Measurements from ENCODE around the gene ORC6.

The ORC6 gene

DNA sequence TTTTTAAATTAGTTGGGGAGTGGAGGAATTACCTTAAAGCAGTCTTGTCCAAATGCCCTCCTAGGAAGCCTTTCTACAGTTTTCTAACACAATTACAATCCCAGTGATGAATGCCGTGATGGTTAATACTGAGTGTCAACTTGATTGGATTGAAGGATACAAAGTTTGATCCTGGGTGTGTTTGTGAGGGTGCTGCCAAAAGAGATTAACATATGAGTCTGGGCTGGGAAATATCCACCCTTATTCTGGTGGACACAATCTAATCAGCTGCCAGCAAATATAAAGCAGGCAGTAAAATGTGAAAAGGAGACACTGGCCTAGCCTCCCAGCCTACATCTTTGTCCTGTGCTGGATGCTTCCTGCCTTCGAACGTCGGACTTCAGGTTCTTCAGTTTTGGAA, 12.2 kb downstream of the ORC6 start:
- no peak for DNase-seq

- DNase-seq, result no peak
Measured at GRCh38 chr16:46702030-46702429, 12.6 kb downstream of the ORC6 start.

DNA sequence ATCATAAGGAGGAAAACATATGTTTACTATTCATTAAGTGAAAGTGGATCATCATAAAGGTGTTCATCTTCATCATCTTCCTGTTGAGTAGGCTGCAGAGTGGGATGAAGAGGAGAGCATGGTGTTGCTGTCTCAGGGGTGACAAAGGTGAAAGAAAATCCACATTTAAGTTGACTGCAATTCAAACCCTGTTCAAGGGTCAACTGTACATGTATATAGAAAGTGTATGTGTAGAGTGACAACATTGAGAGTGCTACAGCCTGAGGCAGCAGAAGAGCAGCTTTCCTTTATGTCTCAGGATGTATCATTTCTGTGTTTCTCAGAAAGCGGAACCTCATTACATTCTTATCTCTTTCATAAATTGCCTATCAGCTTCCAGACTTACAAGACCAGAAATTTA, 17.2 kb downstream of the ORC6 start:
- DNase-seq, result no peak

GRCh38 chr16:46709469-46710005, 20.1 kb downstream of the ORC6 start:
- no peak for DNase-seq

- DNase-seq, result no peak
Measured at GRCh38 chr16:46711106-46712058, 21.9 kb downstream of the ORC6 start.

DNA sequence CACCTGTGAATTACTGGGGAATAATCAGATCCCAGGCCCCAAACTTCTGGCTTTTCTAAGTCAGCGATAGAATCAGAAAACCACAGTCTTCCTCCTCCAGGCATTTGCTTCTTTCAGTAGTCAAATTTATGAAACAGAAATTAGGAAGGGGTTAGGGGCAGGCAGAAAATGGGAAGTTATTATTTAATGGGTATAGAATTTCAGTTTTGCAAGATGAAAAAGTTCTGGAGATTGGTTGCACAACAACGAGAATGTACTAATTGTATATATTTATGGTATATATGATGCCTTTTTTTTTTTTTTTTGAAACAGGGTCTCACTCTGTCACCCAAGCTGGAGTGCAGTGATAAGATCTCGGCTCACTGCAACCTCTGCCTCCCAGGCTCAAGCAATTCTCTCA, 23.5 kb downstream of the ORC6 start:
- no peak for DNase-seq

DNA sequence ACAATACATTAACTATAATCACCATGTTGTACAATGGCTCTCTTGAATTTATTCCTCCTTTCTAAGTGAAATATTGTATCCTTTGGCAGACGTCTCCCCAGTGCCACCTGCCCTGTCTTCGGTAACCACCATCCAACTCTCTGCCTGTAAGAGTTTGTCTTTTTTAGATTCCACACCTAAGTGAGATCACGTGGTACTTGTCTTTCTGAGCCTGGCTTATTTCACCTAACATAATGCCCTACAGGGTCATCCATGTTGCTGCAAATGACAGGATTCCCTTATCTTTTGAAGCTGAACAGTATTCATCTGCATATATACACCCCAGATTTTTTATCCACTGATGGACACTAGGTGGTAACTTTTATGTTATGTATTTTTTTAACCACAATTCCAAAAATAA, 24.2 kb downstream of the ORC6 start:
- no peak for DNase-seq

- DNase-seq, result no peak
Measured at GRCh38 chr16:46714797-46715591, 25.5 kb downstream of the ORC6 start.

DNA sequence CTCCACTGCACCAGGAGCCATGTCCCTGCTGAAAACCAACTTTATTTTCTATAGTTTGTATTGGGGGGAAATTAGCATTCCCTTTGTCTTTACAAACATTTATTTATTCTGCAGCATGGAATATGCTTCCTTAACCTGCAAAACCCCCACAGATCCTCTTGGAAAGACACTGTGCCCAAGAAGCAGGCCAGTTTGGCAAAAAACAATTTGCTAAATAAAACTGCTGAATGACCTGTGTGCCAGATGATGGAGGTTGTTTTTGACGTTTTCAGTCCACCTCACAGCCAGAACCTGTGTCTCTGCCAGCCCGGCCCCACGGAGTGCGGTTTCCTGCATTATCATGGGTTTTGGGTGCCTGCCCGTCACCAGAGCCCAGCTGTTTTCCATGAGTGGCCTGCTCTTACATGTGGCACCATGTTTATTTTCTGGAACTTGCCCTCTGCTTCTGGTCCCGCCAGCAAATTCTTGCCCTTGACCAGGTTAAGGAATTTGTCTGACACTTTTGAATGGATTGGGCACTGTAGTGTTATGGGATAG, 26.4 kb downstream of the ORC6 start:
- no peak for DNase-seq

GRCh38 chr16:46717692-46718091, 28.2 kb downstream of the ORC6 start:
- no peak for DNase-seq

DNA sequence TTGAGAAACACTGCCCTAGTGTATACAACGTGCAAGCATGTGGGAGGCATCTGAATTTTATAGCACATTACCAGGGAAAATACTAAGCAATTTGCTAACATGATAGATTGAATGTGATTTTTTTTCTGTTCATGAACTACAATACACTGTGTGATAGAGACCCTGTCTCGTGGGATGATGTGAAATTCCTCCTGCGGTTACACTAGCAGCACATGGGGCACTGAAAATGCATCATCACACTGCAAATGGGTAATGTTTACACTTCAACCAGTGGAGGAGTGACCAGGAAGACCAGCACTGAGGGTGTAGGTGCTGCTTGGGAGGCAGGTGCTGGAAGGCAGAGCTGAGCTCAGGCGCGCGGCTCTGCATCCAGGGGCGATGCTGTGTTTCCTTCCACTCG, 28.8 kb downstream of the ORC6 start:
- no peak for DNase-seq

DNA sequence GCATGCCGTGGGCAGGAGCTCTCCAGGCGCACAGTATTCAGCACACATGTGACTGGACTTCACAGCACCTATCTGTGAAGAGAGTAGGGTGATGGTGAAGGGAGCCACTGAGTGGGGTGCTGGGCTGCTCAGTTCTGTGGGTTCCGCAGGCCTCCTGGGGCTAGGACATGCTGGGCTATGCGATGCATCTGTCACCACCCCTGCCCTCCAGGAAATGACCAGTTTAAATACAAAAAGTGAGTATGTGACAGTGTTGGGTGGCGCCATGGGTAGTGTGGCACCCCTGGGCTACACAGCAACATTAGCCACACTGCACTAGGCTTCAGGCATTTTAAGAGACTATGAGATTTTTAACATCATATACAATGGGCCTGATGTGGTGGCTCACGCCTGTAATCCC, 30.1 kb downstream of the ORC6 start:
- DNase-seq, result no peak

- no peak for DNase-seq
Measured at GRCh38 chr16:46720619-46721018, 31.2 kb downstream of the ORC6 start.

DNA sequence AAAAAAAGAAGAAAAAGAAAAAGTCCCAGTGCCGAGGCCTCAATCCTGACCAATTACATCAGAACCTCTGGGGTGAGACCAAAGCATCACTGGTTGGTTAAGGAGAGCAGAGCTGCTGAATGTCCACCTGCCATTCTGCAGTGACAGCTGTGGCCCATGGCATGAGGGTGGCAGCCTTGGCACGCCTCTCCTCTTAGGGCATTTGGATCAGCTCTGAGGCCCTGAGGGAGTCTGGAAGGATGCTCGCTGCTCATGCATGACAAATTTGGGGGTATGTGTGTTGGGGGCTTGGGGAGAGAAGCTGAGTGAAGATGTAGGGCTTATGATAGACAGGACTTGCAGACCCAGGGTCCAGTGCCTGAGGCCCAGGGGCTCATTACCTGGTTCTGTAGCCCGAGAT, 32.4 kb downstream of the ORC6 start:
- no peak for DNase-seq

GRCh38 chr16:46727184-46727583, 37.7 kb downstream of the ORC6 start:
- no peak for DNase-seq

- no peak for DNase-seq
Measured at GRCh38 chr16:46727630-46728029, 38.2 kb downstream of the ORC6 start.

DNA sequence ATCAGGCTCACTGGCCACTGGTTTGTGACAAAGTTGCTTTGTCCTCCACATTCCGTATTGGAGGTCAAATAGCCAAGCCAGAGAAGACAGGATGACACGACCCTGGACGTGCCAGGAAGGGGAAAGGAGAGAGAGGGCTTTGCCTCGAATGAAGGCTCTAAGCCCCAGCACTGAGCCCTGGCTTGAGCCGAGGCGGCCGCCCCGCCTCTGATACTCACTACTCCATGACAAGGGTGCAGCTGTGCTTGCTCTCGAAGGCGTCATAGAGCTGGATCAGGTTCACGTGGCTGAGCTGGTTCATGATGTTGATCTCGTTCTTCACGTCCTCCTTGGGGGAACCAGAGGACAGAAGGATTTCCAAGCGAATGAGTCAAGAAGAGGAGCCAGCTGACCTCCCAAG, 39.3 kb downstream of the ORC6 start:
- DNase-seq, result no peak

- DNase-seq, result no peak
Measured at GRCh38 chr16:46729326-46729995, 40.0 kb downstream of the ORC6 start.

GRCh38 chr16:46730126-46730525, 40.7 kb downstream of the ORC6 start:
- no peak for DNase-seq

DNA sequence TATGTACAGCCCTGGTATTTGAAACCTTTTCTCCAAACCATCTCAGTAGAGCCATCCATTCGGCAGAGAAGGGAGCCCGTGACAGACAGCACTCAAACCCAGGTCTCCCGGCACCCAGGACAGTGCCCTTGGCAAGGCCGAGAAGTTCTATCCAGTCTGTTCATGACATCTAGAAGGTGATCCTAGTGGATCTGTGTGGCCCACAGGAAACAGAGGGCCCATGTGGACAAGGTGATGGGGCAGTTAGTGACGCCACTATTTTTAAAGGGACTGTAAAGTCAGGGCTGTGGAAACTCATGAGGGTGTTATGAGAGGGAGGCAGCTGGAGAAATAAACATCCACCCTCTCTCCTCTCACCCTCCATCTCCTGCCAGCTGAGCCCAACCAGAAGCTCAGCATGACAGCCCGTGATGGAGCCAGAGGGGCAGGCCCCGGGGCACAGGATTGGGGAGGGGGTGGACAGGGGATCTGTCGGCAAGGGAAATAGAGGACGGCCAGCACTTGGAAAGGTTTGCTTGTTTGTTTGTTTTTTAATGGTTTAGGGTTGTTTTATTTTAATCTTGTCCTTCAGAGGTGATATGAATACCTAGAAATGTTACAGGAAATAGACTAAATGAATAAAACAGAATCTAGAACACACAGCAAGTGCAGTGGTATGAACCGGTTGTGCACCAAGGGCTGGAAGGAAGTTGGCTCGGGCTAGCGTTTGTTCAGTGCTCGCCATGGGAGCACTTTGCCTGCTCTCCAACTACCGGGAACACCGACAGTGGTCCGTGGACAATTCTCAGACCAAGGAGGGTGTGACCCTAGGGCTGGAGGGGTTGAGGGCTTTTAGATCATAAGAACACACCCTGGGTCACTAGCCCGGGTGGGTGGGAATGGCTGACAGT, 41.6 kb downstream of the ORC6 start:
- no peak for DNase-seq

GRCh38 chr16:46731691-46732555, 42.5 kb downstream of the ORC6 start:
- DNase-seq, result no peak

Measured in CD4-positive, alpha-beta T cell treated with Interleukin-6 for 4 hours (primary cell).